ENCODE results near the gene ZNF546.

Gene ZNF546

GRCh38 chr19:40053491-40053890 is 56.6 kb downstream of the ZNF546 start:
- Histone ChIP-seq H3K4me2 (ENCODE audit: insufficient read depth, low read length) (peak overlapping the region; percentile 90; the same call in 1 of the 2 replicates), H3K4me3 (ENCODE audit: low read depth in 1 of 2, low read length in 2 of 2) (no peak overlapping the region), H2AFZ (ENCODE audit: low read depth, low read length) (no peak overlapping the region), H3K79me2 (ENCODE audit: insufficient read depth, low read length) (peaks cover 75% of the 10 kb centered on the region), H3K27ac (ENCODE audit: low read length) (no peak overlapping the region), H3K36me3 (ENCODE audit: insufficient read depth, low read length) (peaks cover 16% of the 10 kb centered on the region), H3K27me3 (ENCODE audit: insufficient read depth, low read length, poor library complexity) (no peaks in the 10 kb centered on the region), H3K4me1 (ENCODE audit: insufficient read depth, low read length) (peaks cover 36% of the 10 kb centered on the region), H4K20me1 (ENCODE audit: insufficient read depth, low read length) (no peaks in the 10 kb centered on the region; the same call in 1 of the 2 replicates), H3K9me3 (ENCODE audit: insufficient read depth, low read length, severe bottlenecking) (peaks cover 2% of the 10 kb centered on the region), H3K9ac (ENCODE audit: low read depth, low read length) (no peak overlapping the region)
- ATAC-seq (ENCODE audit: insufficient read depth, low read depth) (no peak), DNase-seq (no peak)
- TF ChIP-seq EZH2 (IDR thresholded peaks at IDR 0.05; ENCODE audit: borderline replicate concordance, low read depth, low read length, severe bottlenecking): no peak
- TF ChIP-seq, protein P1, sequence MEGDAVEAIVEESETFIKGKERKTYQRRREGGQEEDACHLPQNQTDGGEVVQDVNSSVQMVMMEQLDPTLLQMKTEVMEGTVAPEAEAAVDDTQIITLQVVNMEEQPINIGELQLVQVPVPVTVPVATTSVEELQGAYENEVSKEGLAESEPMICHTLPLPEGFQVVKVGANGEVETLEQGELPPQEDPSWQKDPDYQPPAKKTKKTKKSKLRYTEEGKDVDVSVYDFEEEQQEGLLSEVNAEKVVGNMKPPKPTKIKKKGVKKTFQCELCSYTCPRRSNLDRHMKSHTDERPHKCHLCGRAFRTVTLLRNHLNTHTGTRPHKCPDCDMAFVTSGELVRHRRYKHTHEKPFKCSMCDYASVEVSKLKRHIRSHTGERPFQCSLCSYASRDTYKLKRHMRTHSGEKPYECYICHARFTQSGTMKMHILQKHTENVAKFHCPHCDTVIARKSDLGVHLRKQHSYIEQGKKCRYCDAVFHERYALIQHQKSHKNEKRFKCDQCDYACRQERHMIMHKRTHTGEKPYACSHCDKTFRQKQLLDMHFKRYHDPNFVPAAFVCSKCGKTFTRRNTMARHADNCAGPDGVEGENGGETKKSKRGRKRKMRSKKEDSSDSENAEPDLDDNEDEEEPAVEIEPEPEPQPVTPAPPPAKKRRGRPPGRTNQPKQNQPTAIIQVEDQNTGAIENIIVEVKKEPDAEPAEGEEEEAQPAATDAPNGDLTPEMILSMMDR (IDR thresholded peaks at IDR 0.05; ENCODE audit: borderline replicate concordance, extremely low read depth, low read length, poor library complexity, severe bottlenecking): no peak

DNA sequence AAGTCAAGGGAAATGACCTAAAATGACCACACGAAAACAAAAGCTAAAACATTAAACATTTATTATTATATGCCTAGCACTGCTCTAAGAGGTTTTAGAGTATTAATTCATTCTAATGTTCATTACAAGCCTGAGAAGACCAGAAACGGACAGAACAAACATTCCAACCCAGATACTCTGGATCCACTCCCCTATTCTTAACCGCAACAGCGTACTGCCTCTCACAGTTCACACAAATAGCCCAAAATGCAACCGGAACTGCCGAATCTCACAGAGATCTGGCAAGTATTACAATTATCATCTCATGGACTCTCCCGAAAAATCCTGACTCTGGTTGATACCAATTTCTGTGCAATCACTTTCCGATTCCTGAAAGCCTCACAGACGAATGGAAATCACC is 57.8 kb downstream of the ZNF546 start:
- peak overlapping the region; percentile 90 for H3K4me2 ChIP-seq (ENCODE audit: insufficient read depth, low read length)
- H3K4me3 ChIP-seq (ENCODE audit: low read depth in 1 of 2, low read length in 2 of 2): peak overlapping the region; percentile 69 to 72; a peak in 3 of 4 replicates
- ATAC-seq (ENCODE audit: insufficient read depth, low read depth) (no peak), DNase-seq (no peak)
- H3K27ac ChIP-seq (ENCODE audit: low read length): no peak overlapping the region
- TF ChIP-seq, protein P1 (IDR thresholded peaks at IDR 0.05; ENCODE audit: borderline replicate concordance, extremely low read depth, low read length, poor library complexity, severe bottlenecking): no peak
- no peak for TF ChIP-seq EZH2 (IDR thresholded peaks at IDR 0.05; ENCODE audit: borderline replicate concordance, low read depth, low read length, severe bottlenecking)
- no peak overlapping the region for H2AFZ ChIP-seq (ENCODE audit: low read depth, low read length)
- H3K4me1 ChIP-seq (ENCODE audit: insufficient read depth, low read length): peaks cover 36% of the 10 kb centered on the region
- H3K9me3 ChIP-seq (ENCODE audit: insufficient read depth, low read length, severe bottlenecking): peaks cover 9% of the 10 kb centered on the region
- no peaks in the 10 kb centered on the region; the same call in 1 of the 2 replicates for H4K20me1 ChIP-seq (ENCODE audit: insufficient read depth, low read length)
- H3K36me3 ChIP-seq (ENCODE audit: insufficient read depth, low read length): peaks cover 7% of the 10 kb centered on the region
- H3K27me3 ChIP-seq (ENCODE audit: insufficient read depth, low read length, poor library complexity): no peaks in the 10 kb centered on the region
- peak overlapping the region; percentile 65; the same call in 1 of the 2 replicates for H3K9ac ChIP-seq (ENCODE audit: low read depth, low read length)
- H3K79me2 ChIP-seq (ENCODE audit: insufficient read depth, low read length): peaks cover 68% of the 10 kb centered on the region

- peak overlapping the region; percentile 69 to 72 for H3K4me3 ChIP-seq (ENCODE audit: low read depth in 1 of 2, low read length in 2 of 2)
- H3K36me3 ChIP-seq (ENCODE audit: insufficient read depth, low read length): peaks cover 6% of the 10 kb centered on the region
- H3K27me3 ChIP-seq (ENCODE audit: insufficient read depth, low read length, poor library complexity): no peaks in the 10 kb centered on the region
- H3K4me1 ChIP-seq (ENCODE audit: insufficient read depth, low read length): peaks cover 36% of the 10 kb centered on the region
- H3K9me3 ChIP-seq (ENCODE audit: insufficient read depth, low read length, severe bottlenecking): peaks cover 13% of the 10 kb centered on the region
- no peak for ATAC-seq (ENCODE audit: insufficient read depth, low read depth)
- DNase-seq: no peak
- peak overlapping the region; percentile 65 for H3K9ac ChIP-seq (ENCODE audit: low read depth, low read length)
- peak overlapping the region; percentile 90 for H3K4me2 ChIP-seq (ENCODE audit: insufficient read depth, low read length)
- peak overlapping the region; percentile 88; the same call in 1 of the 2 replicates for H2AFZ ChIP-seq (ENCODE audit: low read depth, low read length)
- H4K20me1 ChIP-seq (ENCODE audit: insufficient read depth, low read length): no peaks in the 10 kb centered on the region; the same call in 1 of the 2 replicates
- no peak for TF ChIP-seq EZH2 (IDR thresholded peaks at IDR 0.05; ENCODE audit: borderline replicate concordance, low read depth, low read length, severe bottlenecking)
- TF ChIP-seq, protein P1 (IDR thresholded peaks at IDR 0.05; ENCODE audit: borderline replicate concordance, extremely low read depth, low read length, poor library complexity, severe bottlenecking): no peak
- peaks cover 66% of the 10 kb centered on the region for H3K79me2 ChIP-seq (ENCODE audit: insufficient read depth, low read length)
- H3K27ac ChIP-seq (ENCODE audit: low read length): peak overlapping the region; percentile 82
Measured at GRCh38 chr19:40055049-40055448, 58.2 kb downstream of the ZNF546 start.
